ENCODE results near the gene FOXJ1. TPM values are rescaled to one million over a fixed set of nuclear protein-coding genes. Genes with fewer than 3 reads are reported as not detected.

Gene FOXJ1
- total RNA-seq, 2 experiments from 2014 or later, result 5.4 to 5.8 TPM

GRCh38 chr17:76146053-76146851 is 5.2 kb upstream of the FOXJ1 start:
- Mint-ChIP-seq H3K4me1 (peaks cover 59% of the 10 kb centered on the region), H3K9me3 (no peaks in the 10 kb centered on the region), H3K36me3 (peaks cover 21% of the 10 kb centered on the region), H3K4me3 (peak overlapping the region; percentile 62), H3K27me3 (no peaks in the 10 kb centered on the region), H3K27ac (peak overlapping the region; percentile 94)
- DNase-seq (no peak), ATAC-seq (ENCODE audit: low read depth) (peak; percentile 1)
- POLR2A ChIA-PET, result interaction anchor here (1.0 to 7.9 kb wide), 16 partner anchors 8 to 347 kb away, joined by 3 to 226 read pairs (median 5); partner anchors contain the start of genes PRPSAP1 and UBALD2

- H3K9me3 Mint-ChIP-seq, result no peaks in the 10 kb centered on the region
- peak overlapping the region; percentile 94 for H3K27ac Mint-ChIP-seq
- peaks cover under 1% of the 10 kb centered on the region for H3K27me3 Mint-ChIP-seq
- peak overlapping the region; percentile 62 for H3K4me3 Mint-ChIP-seq
- DNase-seq (peak; percentile 72), ATAC-seq (ENCODE audit: low read depth) (peak; percentile 48)
- POLR2A ChIA-PET, result interaction anchor here (0.6 to 7.9 kb wide), 17 partner anchors 9 to 348 kb away, joined by 3 to 226 read pairs (median 5); partner anchors contain the start of genes PRPSAP1 and UBALD2
- H3K36me3 Mint-ChIP-seq, result peaks cover 15% of the 10 kb centered on the region
- H3K4me1 Mint-ChIP-seq, result peaks cover 57% of the 10 kb centered on the region
These were observed 4.4 kb upstream of the FOXJ1 start for GRCh38 chr17:76145231-76146052.

GRCh38 chr17:76142585-76143041 is 1.6 kb upstream of the FOXJ1 start:
- no peaks in the 10 kb centered on the region for H3K9me3 Mint-ChIP-seq
- DNase-seq (no peak), ATAC-seq (ENCODE audit: low read depth) (no peak)
- H3K27ac Mint-ChIP-seq, result peak overlapping the region; percentile 94
- peaks cover 6% of the 10 kb centered on the region for H3K36me3 Mint-ChIP-seq
- H3K4me3 Mint-ChIP-seq, result peak overlapping the region; percentile 82
- peaks cover 57% of the 10 kb centered on the region for H3K4me1 Mint-ChIP-seq
- POLR2A ChIA-PET, result interaction anchor here (1.2 to 7.9 kb wide), 11 partner anchors 8 to 126 kb away, joined by 3 to 226 read pairs (median 9); partner anchors contain the start of gene UBALD2
- H3K27me3 Mint-ChIP-seq, result peaks cover 5% of the 10 kb centered on the region

- peaks cover 53% of the 10 kb centered on the region for H3K4me1 Mint-ChIP-seq
- H3K36me3 Mint-ChIP-seq, result peaks cover 5% of the 10 kb centered on the region
- ATAC-seq (ENCODE audit: low read depth) (no peak), DNase-seq (no peak)
- POLR2A ChIA-PET, result interaction anchor here (1.4 to 7.9 kb wide), 10 partner anchors 9 to 127 kb away, joined by 4 to 226 read pairs (median 8); partner anchors contain the start of gene UBALD2
- peak overlapping the region; percentile 82 for H3K4me3 Mint-ChIP-seq
- H3K9me3 Mint-ChIP-seq, result no peaks in the 10 kb centered on the region
- H3K27me3 Mint-ChIP-seq, result peaks cover 5% of the 10 kb centered on the region
- H3K27ac Mint-ChIP-seq, result peak overlapping the region; percentile 94
These were observed 1.1 kb upstream of the FOXJ1 start for GRCh38 chr17:76142039-76142584.

GRCh38 chr17:76140661-76141211 is 309 bp downstream of the FOXJ1 start:
- Mint-ChIP-seq H3K4me1 (peaks cover 44% of the 10 kb centered on the region), H3K36me3 (peaks cover 5% of the 10 kb centered on the region), H3K27ac (peak overlapping the region; percentile 69), H3K27me3 (peaks cover 5% of the 10 kb centered on the region), H3K4me3 (peak overlapping the region; percentile 82), H3K9me3 (no peaks in the 10 kb centered on the region)
- no peak for ATAC-seq (ENCODE audit: low read depth)
- POLR2A ChIA-PET, result interaction anchor here (0.7 to 7.9 kb wide), 11 partner anchors 10 to 139 kb away, joined by 3 to 226 read pairs (median 4); partner anchors contain the start of gene UBALD2
- no peak for DNase-seq

GRCh38 chr17:76139801-76140660 is 1.0 kb downstream of the FOXJ1 start:
- H3K36me3 Mint-ChIP-seq, result peaks cover 5% of the 10 kb centered on the region
- H3K9me3 Mint-ChIP-seq, result no peaks in the 10 kb centered on the region
- POLR2A ChIA-PET, result interaction anchor here (0.7 to 7.9 kb wide), 7 partner anchors 15 to 139 kb away, joined by 3 to 226 read pairs (median 4); partner anchors contain the start of gene UBALD2
- peak overlapping the region; percentile 70 for H3K27ac Mint-ChIP-seq
- H3K4me3 Mint-ChIP-seq, result peak overlapping the region; percentile 82
- peak; percentile 74 for DNase-seq
- peak; percentile 9 for ATAC-seq (ENCODE audit: low read depth)
- H3K4me1 Mint-ChIP-seq, result peaks cover 43% of the 10 kb centered on the region
- peaks cover 5% of the 10 kb centered on the region for H3K27me3 Mint-ChIP-seq

- H3K4me3 Mint-ChIP-seq, result peak overlapping the region; percentile 72
- no peaks in the 10 kb centered on the region for H3K9me3 Mint-ChIP-seq
- ATAC-seq (ENCODE audit: low read depth), result no peak
- POLR2A ChIA-PET, result no interaction called here
- DNase-seq, result no peak
- H3K4me1 Mint-ChIP-seq, result peaks cover 41% of the 10 kb centered on the region
- H3K27ac Mint-ChIP-seq, result peak overlapping the region; percentile 70
- no peaks in the 10 kb centered on the region for H3K36me3 Mint-ChIP-seq
- peaks cover 5% of the 10 kb centered on the region for H3K27me3 Mint-ChIP-seq
These were observed 1.9 kb downstream of the FOXJ1 start for GRCh38 chr17:76138896-76139752.

- H3K27ac Mint-ChIP-seq, result no peak overlapping the region
- H3K4me3 Mint-ChIP-seq, result no peak overlapping the region
- ATAC-seq (ENCODE audit: low read depth), result no peak
- DNase-seq, result no peak
- POLR2A ChIA-PET, result interaction anchor here (0.9 to 1.0 kb wide), 2 partner anchors 10 to 136 kb away, joined by 3 read pairs; no protein-coding TSS in a partner anchor
- peaks cover 38% of the 10 kb centered on the region for H3K4me1 Mint-ChIP-seq
- no peaks in the 10 kb centered on the region for H3K36me3 Mint-ChIP-seq
- no peaks in the 10 kb centered on the region for H3K9me3 Mint-ChIP-seq
- H3K27me3 Mint-ChIP-seq, result peaks cover 5% of the 10 kb centered on the region
These were observed 2.7 kb downstream of the FOXJ1 start for GRCh38 chr17:76138234-76138895.

GRCh38 chr17:76137351-76138233 is 3.5 kb downstream of the FOXJ1 start:
- peaks cover 32% of the 10 kb centered on the region for H3K4me1 Mint-ChIP-seq
- POLR2A ChIA-PET, result interaction anchor here (0.9 to 1.9 kb wide), 3 partner anchors 9 to 137 kb away, joined by 3 to 4 read pairs (median 3); no protein-coding TSS in a partner anchor
- no peak overlapping the region for H3K27ac Mint-ChIP-seq
- DNase-seq, result no peak
- no peak overlapping the region for H3K4me3 Mint-ChIP-seq
- no peaks in the 10 kb centered on the region for H3K9me3 Mint-ChIP-seq
- ATAC-seq (ENCODE audit: low read depth), result no peak
- H3K36me3 Mint-ChIP-seq, result no peaks in the 10 kb centered on the region
- peaks cover 5% of the 10 kb centered on the region for H3K27me3 Mint-ChIP-seq

GRCh38 chr17:76137001-76137350 is 4.1 kb downstream of the FOXJ1 start:
- Mint-ChIP-seq H3K9me3 (no peaks in the 10 kb centered on the region), H3K4me3 (no peak overlapping the region), H3K27me3 (peaks cover 5% of the 10 kb centered on the region), H3K4me1 (peaks cover 26% of the 10 kb centered on the region), H3K36me3 (no peaks in the 10 kb centered on the region), H3K27ac (peak overlapping the region; percentile 48)
- POLR2A ChIA-PET, result interaction anchor here (1.9 kb wide), 1 partner anchor 137 kb away, joined by 4 read pairs; no protein-coding TSS in a partner anchor
- no peak for DNase-seq
- ATAC-seq (ENCODE audit: low read depth), result no peak

All from activated naive CD8-positive, alpha-beta T cell treated with anti-CD3 and anti-CD28 coated beads, Interleukin-2, amount 10 ng/mL, durations not matched to agents 7 days and 5 days (primary cell).